Activated CD8-positive, alpha-beta T cell treated with anti-CD3 and anti-CD28 coated beads, Interleukin-2, amount 10 ng/mL, durations not matched to agents 7 days and 5 days (primary cell): ENCODE data around the gene PRIMPOL. TPM values are rescaled to one million over a fixed set of nuclear protein-coding genes. Genes with fewer than 3 reads are reported as not detected.

Source experiments
- ATAC-seq: fragments of 150-1000 bp; cut with Tn5 transposase; one replicate; pipeline ENCODE4 v1.10.0; 2021; ENCODE audit warnings: moderate library complexity
- CTCF ChIA-PET: fragments of 350-600 bp; sonication (Branson Sonifier 250); formaldehyde crosslinking; loops from one replicate; lab custom pipeline; 2021; ENCODE audit warnings: antibody characterized with exemption; lab: Charles Lee
- POLR2A ChIA-PET: fragments of 350-600 bp; sonication (Branson Sonifier 250); formaldehyde crosslinking; loops from one replicate; lab custom pipeline; 2021; ENCODE audit warnings: antibody characterized with exemption; lab: Charles Lee
- DNase-seq: peaks from one replicate; pipeline ENCODE4 v3.0.0-alpha.2; 2020
- H3K27ac Mint-ChIP-seq: one replicate; pipeline ENCODE4 v1.8.0; 2021; ENCODE audit warnings: mild to moderate bottlenecking, mixed read lengths
- H3K27me3 Mint-ChIP-seq: one replicate; pipeline ENCODE4 v1.8.0; 2021; ENCODE audit warnings: low read depth, mixed read lengths
- H3K36me3 Mint-ChIP-seq: one replicate; pipeline ENCODE4 v1.8.0; 2021; ENCODE audit warnings: low read depth, mixed read lengths
- H3K4me1 Mint-ChIP-seq: one replicate; pipeline ENCODE4 v1.8.0; 2021; ENCODE audit warnings: low read depth, mixed read lengths
- H3K4me3 Mint-ChIP-seq: one replicate; pipeline ENCODE4 v1.8.0; 2021; ENCODE audit warnings: mild to moderate bottlenecking, mixed read lengths
- H3K9me3 Mint-ChIP-seq: one replicate; pipeline ENCODE4 v1.8.0; 2022; ENCODE audit warnings: mixed read lengths; ENCODE audit not compliant: insufficient read depth
- total RNA-seq, 2 experiments: library from RNA; stranded (reverse); gene quantifications; one replicate each; pipeline ENCODE4 v1.2.3, GENCODE V29; 2021

The PRIMPOL gene
- total RNA-seq, 2 experiments from 2014 or later = 24.9 to 26.9 TPM

DNA sequence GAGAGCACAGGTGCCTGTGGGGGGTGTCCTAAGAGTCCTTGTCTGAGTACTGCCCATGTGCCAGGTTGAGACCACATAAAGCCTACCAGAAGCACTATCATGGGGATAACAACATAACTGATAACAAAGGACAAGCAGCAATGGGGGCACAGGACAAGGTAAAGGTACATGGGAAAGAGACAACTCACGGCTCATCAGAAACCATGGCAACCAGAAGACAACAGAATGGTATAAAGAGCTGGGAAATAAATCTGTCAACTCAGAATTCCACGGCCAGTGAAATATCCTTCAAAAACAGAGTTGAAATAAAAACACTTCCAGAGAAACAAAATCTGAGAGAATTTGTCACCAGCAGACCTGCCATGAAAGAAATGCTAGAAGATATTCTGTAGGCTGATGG, 64.3 kb downstream of the PRIMPOL start:
- H3K9me3 Mint-ChIP-seq = no peaks in the 10 kb centered on the region
- no peak overlapping the region for H3K4me3 Mint-ChIP-seq
- ATAC-seq (no peak), DNase-seq (no peak)
- peaks cover 4% of the 10 kb centered on the region for H3K4me1 Mint-ChIP-seq
- POLR2A ChIA-PET = interaction anchor here (1.4 kb wide), 1 partner anchor 19 kb away, joined by 4 read pairs; the partner anchor contains the start of gene CENPU
- peaks cover 58% of the 10 kb centered on the region for H3K36me3 Mint-ChIP-seq
- H3K27ac Mint-ChIP-seq = no peak overlapping the region
- CTCF ChIA-PET = interaction anchor here (0.9 to 1.0 kb wide), 3 partner anchors 10 to 450 kb away, joined by 3 read pairs; no protein-coding TSS in a partner anchor
- H3K27me3 Mint-ChIP-seq = no peaks in the 10 kb centered on the region

- Mint-ChIP-seq H3K9me3 (no peaks in the 10 kb centered on the region), H3K4me3 (no peak overlapping the region), H3K27ac (no peak overlapping the region), H3K36me3 (peaks cover 57% of the 10 kb centered on the region), H3K27me3 (no peaks in the 10 kb centered on the region), H3K4me1 (peaks cover 4% of the 10 kb centered on the region)
- ChIA-PET CTCF (interaction anchor here (1.2 kb wide), 1 partner anchor 451 kb away, joined by 4 read pairs; no protein-coding TSS in a partner anchor), POLR2A (interaction anchor here (0.6 to 1.1 kb wide), 2 partner anchors 14 to 241 kb away, joined by 3 read pairs; no protein-coding TSS in a partner anchor)
- no peak for DNase-seq
- ATAC-seq = no peak
Measured at GRCh38 chr4:184715526-184715925, 66.0 kb downstream of the PRIMPOL start.

- no peaks in the 10 kb centered on the region for H3K27me3 Mint-ChIP-seq
- CTCF ChIA-PET = interaction anchor here (1.7 kb wide), 1 partner anchor 12 kb away, joined by 6 read pairs; no protein-coding TSS in a partner anchor
Measured at GRCh38 chr4:184719407-184719806, 69.9 kb downstream of the PRIMPOL start.

DNA sequence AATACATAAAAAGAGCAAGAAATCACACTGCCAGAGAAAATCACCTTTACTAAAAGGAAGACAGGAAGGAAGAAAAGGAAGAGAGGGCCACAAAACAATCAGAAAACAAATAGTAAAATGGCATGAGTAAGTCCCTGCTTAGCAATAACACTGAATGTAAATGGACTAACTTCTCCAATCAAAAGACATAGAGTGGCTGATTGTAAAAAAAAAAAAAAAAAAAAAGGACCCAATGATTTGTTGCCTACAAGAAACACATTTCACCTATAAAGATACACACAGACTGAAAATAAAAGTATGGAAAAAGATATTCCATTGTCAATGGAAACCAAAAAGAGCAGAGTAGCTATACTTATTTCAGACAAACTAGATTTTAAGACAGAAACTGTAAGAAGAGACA, 71.7 kb downstream of the PRIMPOL start:
- ATAC-seq (no peak), DNase-seq (no peak)
- Mint-ChIP-seq H3K36me3 (peaks cover 71% of the 10 kb centered on the region), H3K27ac (no peak overlapping the region), H3K27me3 (no peaks in the 10 kb centered on the region), H3K4me3 (no peak overlapping the region), H3K9me3 (no peaks in the 10 kb centered on the region), H3K4me1 (peaks cover 16% of the 10 kb centered on the region)
- ChIA-PET POLR2A (interaction anchor here (4.1 kb wide), 1 partner anchor 12 kb away, joined by 20 read pairs; the partner anchor contains the start of gene CENPU), CTCF (interaction anchor here (1.4 kb wide), 1 partner anchor 13 kb away, joined by 6 read pairs; the partner anchor contains the start of gene CENPU)

More at GRCh38 chr4:184719407-184719806, 69.9 kb downstream of the PRIMPOL start:
- H3K27ac Mint-ChIP-seq = no peak overlapping the region
- H3K4me3 Mint-ChIP-seq = no peak overlapping the region
- peaks cover 14% of the 10 kb centered on the region for H3K4me1 Mint-ChIP-seq
- H3K9me3 Mint-ChIP-seq = no peaks in the 10 kb centered on the region
- ATAC-seq (no peak), DNase-seq (no peak)
- POLR2A ChIA-PET = interaction anchor here (4.1 kb wide), 1 partner anchor 14 kb away, joined by 20 read pairs; the partner anchor contains the start of gene CENPU
- H3K36me3 Mint-ChIP-seq = peaks cover 68% of the 10 kb centered on the region

- Mint-ChIP-seq H3K4me1 (peaks cover 27% of the 10 kb centered on the region), H3K4me3 (no peak overlapping the region), H3K27me3 (no peaks in the 10 kb centered on the region), H3K36me3 (peaks cover 75% of the 10 kb centered on the region), H3K27ac (no peak overlapping the region), H3K9me3 (no peaks in the 10 kb centered on the region)
- POLR2A ChIA-PET = interaction anchor here (4.1 kb wide), 1 partner anchor 10 kb away, joined by 20 read pairs; the partner anchor contains the start of gene CENPU
- no peak for DNase-seq
- CTCF ChIA-PET = interaction anchor here (1.0 to 1.3 kb wide), 3 partner anchors 11 to 36 kb away, joined by 3 to 5 read pairs (median 3); partner anchors contain the start of gene CENPU
- ATAC-seq = no peak
Measured at GRCh38 chr4:184722798-184723197, 73.3 kb downstream of the PRIMPOL start.

DNA sequence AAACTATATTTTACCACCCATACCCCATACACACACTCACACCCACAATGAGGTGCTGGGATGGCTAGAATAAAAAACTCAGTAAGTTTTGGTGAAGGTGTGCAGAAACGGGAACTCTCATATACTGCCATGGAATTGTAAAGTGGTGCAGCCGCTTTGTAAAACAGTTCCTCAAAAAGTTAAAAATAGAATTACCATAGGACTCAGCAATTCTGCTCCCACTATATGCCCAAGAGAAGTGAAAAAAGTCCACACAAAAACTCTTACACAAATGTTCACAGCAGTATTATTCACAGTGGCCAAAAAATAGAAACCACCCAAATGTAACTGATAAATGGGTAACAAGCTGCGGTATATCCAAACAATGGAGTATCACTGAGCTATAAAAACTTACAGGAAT, 77.9 kb downstream of the PRIMPOL start:
- H3K27me3 Mint-ChIP-seq = no peaks in the 10 kb centered on the region
- POLR2A ChIA-PET = no interaction called here
- CTCF ChIA-PET = no interaction called here
- ATAC-seq = no peak
- no peaks in the 10 kb centered on the region for H3K9me3 Mint-ChIP-seq
- H3K27ac Mint-ChIP-seq = no peak overlapping the region
- H3K4me3 Mint-ChIP-seq = no peak overlapping the region
- peaks cover 75% of the 10 kb centered on the region for H3K36me3 Mint-ChIP-seq
- DNase-seq = no peak
- H3K4me1 Mint-ChIP-seq = peaks cover 44% of the 10 kb centered on the region

GRCh38 chr4:184728858-184729257, 79.3 kb downstream of the PRIMPOL start:
- ATAC-seq = no peak
- Mint-ChIP-seq H3K4me1 (peaks cover 51% of the 10 kb centered on the region), H3K27me3 (no peaks in the 10 kb centered on the region), H3K36me3 (peaks cover 70% of the 10 kb centered on the region), H3K9me3 (no peaks in the 10 kb centered on the region), H3K27ac (no peak overlapping the region), H3K4me3 (no peak overlapping the region)
- ChIA-PET POLR2A (no interaction called here), CTCF (no interaction called here)
- no peak for DNase-seq

DNA sequence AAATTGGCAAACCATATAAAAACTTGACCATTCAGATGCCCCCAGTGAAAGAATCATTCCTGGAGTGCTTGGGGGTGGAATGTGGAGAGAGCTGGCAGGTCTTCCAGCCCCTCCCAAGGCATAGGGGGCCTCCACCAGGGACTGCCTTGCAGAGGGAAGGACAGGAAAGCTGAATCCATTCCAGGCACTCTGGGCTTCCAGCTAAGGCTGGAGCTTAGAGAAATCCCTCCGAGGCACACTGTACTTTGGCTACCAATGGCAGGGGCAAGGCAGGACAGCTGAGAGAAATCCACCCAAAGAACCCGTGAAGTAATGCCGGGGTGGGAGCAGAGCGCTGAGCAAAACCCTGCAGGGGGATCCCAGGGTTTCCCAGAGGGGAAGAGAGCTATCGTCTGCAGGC, 80.4 kb downstream of the PRIMPOL start:
- DNase-seq = no peak
- no peak for ATAC-seq
- Mint-ChIP-seq H3K27ac (no peak overlapping the region), H3K36me3 (peaks cover 61% of the 10 kb centered on the region), H3K9me3 (no peaks in the 10 kb centered on the region), H3K27me3 (no peaks in the 10 kb centered on the region), H3K4me1 (peaks cover 61% of the 10 kb centered on the region), H3K4me3 (no peak overlapping the region)
- CTCF ChIA-PET = interaction anchor here (1.0 to 1.3 kb wide), 2 partner anchors 81 to 466 kb away, joined by 3 to 4 read pairs; no protein-coding TSS in a partner anchor
- POLR2A ChIA-PET = interaction anchor here (1.6 kb wide), 1 partner anchor 82 kb away, joined by 4 read pairs; no protein-coding TSS in a partner anchor

DNA sequence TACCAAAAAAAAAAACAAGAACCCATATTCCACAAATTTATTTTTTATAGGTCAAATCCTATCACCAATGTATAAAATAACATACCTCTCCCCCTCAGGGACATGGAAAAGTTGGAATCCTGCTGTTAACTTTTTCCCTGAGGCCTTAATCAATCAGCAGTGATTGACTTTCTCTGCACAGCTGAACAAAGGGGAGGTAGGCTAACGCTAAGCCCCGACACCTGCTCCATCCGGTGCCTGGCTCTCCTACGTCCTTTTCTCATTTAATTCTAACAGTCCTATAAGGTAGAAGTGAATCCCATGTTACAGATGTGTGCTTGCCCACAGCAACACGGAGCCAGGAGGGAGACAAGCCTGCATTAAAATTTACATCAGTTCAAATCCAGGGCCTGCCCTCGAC, 81.5 kb downstream of the PRIMPOL start:
- no peak for ATAC-seq
- H3K27me3 Mint-ChIP-seq = no peaks in the 10 kb centered on the region
- ChIA-PET CTCF (interaction anchor here (1.0 to 1.3 kb wide), 3 partner anchors 82 to 467 kb away, joined by 3 to 4 read pairs (median 3); partner anchors contain the start of gene CASP3), POLR2A (interaction anchor here (0.6 to 1.6 kb wide), 4 partner anchors 83 to 452 kb away, joined by 3 to 4 read pairs (median 3); partner anchors contain the start of gene IRF2)
- DNase-seq = no peak
- no peak overlapping the region for H3K4me3 Mint-ChIP-seq
- H3K27ac Mint-ChIP-seq = no peak overlapping the region
- H3K4me1 Mint-ChIP-seq = peaks cover 59% of the 10 kb centered on the region
- no peaks in the 10 kb centered on the region for H3K9me3 Mint-ChIP-seq
- H3K36me3 Mint-ChIP-seq = peaks cover 54% of the 10 kb centered on the region

DNA sequence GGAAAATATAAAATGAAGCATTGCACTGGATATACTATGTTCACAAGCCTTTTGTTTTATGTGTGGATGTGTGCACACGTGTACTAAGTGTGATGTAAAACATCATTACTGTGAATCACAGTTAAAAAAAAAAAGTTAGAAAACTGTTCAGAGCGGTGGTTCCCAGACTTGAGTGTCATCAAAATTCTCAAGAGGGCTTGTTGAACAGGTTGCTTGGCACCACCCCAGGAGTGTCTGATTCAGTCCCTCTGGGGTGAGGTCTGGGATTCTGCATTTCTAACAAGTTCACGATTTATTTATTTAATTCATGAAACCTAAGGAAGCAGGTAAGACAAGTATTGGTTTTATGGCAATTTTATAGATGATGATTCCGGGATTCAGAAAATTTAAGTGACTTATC, 82.6 kb downstream of the PRIMPOL start:
- H3K36me3 Mint-ChIP-seq = peaks cover 47% of the 10 kb centered on the region
- peaks cover 54% of the 10 kb centered on the region for H3K4me1 Mint-ChIP-seq
- DNase-seq (no peak), ATAC-seq (no peak)
- ChIA-PET POLR2A (interaction anchor here (0.6 to 3.1 kb wide), 4 partner anchors 11 to 462 kb away, joined by 3 to 20 read pairs (median 4); no protein-coding TSS in a partner anchor), CTCF (interaction anchor here (1.0 to 1.5 kb wide), 2 partner anchors 30 to 83 kb away, joined by 3 to 4 read pairs; partner anchors contain the start of gene CASP3)
- H3K9me3 Mint-ChIP-seq = no peaks in the 10 kb centered on the region
- H3K27ac Mint-ChIP-seq = peak overlapping the region; percentile 15
- H3K27me3 Mint-ChIP-seq = no peaks in the 10 kb centered on the region
- H3K4me3 Mint-ChIP-seq = peak overlapping the region; percentile 98

- peak within 1 kb of the TSS; percentile 98 for H3K4me3 Mint-ChIP-seq
- no peaks in the 10 kb centered on the region for H3K9me3 Mint-ChIP-seq
- ATAC-seq (peak; percentile 93), DNase-seq (peak; percentile 96)
- H3K36me3 Mint-ChIP-seq = peaks cover 33% of the 10 kb centered on the region
- peak within 1 kb of the TSS; percentile 95 for H3K27ac Mint-ChIP-seq
- ChIA-PET CTCF (interaction anchor here (0.7 to 2.4 kb wide), 15 partner anchors 9 to 523 kb away, joined by 3 to 20 read pairs (median 5); no protein-coding TSS in a partner anchor), POLR2A (interaction anchor here (0.5 to 3.1 kb wide), 39 partner anchors 8 to 1290 kb away, joined by 3 to 29 read pairs (median 5); partner anchors contain the start of genes ACSL1, CASP3, CDKN2AIP and IRF2)
- peaks cover 46% of the 10 kb centered on the region for H3K4me1 Mint-ChIP-seq
- no peaks in the 10 kb centered on the region for H3K27me3 Mint-ChIP-seq
Measured at GRCh38 chr4:184733654-184734524, 84.4 kb downstream of the PRIMPOL start, which contains the start of gene CENPU. CENPU (minus strand) TSS chr4:184734096; CDS start chr4:184734062, 34 bp downstream.
